Measurements from ENCODE around the gene HECW1. TPM values are rescaled to one million over a fixed set of nuclear protein-coding genes. Genes with fewer than 3 reads are reported as not detected.

Gene HECW1
- total RNA-seq, 1 experiment from 2014 or later: 2.7 TPM

DNA sequence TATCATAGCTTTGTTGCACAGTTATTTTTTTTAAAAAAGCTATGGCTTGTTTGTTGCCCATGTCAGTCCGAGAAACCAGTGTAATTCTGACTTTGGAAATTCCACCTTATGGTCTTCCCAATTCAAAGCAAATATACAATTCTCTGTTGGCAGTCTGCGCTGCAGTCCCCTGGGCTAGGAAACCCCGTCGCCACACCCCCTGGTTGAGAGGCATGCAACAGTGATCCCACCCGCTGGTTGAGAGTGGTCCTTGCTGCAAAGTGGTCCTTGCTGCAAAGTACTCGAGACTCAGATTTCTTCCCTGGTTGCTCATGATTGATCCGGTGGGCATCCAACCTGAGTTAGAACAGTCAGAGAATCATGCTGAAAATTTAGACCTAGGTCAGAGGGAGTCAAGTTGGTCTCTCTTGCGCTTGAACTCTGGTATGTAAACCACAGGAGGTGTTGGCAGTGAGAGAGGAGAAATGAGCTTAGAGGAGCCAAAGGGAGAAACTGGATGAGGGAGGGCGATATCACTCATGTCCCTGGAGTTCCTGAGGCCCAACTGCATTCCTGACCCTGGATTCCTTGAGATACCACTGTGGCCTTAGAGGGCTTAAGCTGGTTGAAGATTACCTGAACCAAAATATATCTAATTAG is 425.4 kb downstream of the HECW1 start:
- H3K9me2 ChIP-seq (ENCODE audit: insufficient read depth): no peaks in the 10 kb centered on the region
- no peaks in the 10 kb centered on the region for H4K20me1 ChIP-seq (ENCODE audit: insufficient read depth)
- H3K27ac ChIP-seq: no peak overlapping the region
- BruUV-seq (replicated peaks): no TSS peak
- ChIA-PET POLR2A (ENCODE audit: unreplicated experiment) (interaction anchor here (0.5 to 0.6 kb wide), 3 partner anchors 45 to 1213 kb away, joined by 3 to 18 read pairs (median 6); no protein-coding TSS in a partner anchor), CTCF (interaction anchor here (0.9 kb wide), 1 partner anchor 162 kb away, joined by 3 read pairs; no protein-coding TSS in a partner anchor)
- H3K4me3 ChIP-seq: no peak overlapping the region
- H3F3A ChIP-seq (ENCODE audit: insufficient read depth, low read depth): no peaks in the 10 kb centered on the region
- intact Hi-C loops (cut with micrococcal nuclease; ENCODE audit: unreplicated experiment): no loop called here
- no peak for TF ChIP-seq EZH2 (IDR thresholded peaks at IDR 0.05; ENCODE audit: low read depth)
- TF ChIP-seq, protein P1, sequence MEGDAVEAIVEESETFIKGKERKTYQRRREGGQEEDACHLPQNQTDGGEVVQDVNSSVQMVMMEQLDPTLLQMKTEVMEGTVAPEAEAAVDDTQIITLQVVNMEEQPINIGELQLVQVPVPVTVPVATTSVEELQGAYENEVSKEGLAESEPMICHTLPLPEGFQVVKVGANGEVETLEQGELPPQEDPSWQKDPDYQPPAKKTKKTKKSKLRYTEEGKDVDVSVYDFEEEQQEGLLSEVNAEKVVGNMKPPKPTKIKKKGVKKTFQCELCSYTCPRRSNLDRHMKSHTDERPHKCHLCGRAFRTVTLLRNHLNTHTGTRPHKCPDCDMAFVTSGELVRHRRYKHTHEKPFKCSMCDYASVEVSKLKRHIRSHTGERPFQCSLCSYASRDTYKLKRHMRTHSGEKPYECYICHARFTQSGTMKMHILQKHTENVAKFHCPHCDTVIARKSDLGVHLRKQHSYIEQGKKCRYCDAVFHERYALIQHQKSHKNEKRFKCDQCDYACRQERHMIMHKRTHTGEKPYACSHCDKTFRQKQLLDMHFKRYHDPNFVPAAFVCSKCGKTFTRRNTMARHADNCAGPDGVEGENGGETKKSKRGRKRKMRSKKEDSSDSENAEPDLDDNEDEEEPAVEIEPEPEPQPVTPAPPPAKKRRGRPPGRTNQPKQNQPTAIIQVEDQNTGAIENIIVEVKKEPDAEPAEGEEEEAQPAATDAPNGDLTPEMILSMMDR (conservative IDR thresholded peaks at IDR 0.05): no peak
- no peak for DNase-seq
- H3K27me3 ChIP-seq (ENCODE audit: insufficient read depth, low read depth): peaks cover 30% of the 10 kb centered on the region
- H3K9me3 ChIP-seq (ENCODE audit: insufficient read depth, low read depth): no peaks in the 10 kb centered on the region; the same call in 1 of the 2 replicates
- H3K79me2 ChIP-seq (ENCODE audit: low read depth): no peaks in the 10 kb centered on the region
- no peak overlapping the region for H2AFZ ChIP-seq
- peaks cover 8% of the 10 kb centered on the region; the same call in 1 of the 2 replicates for H3K4me1 ChIP-seq (replicated peaks; ENCODE audit: insufficient read depth)
- no peak overlapping the region for H3K4me2 ChIP-seq
- no peaks in the 10 kb centered on the region for H3K36me3 ChIP-seq (ENCODE audit: low read depth)

DNA sequence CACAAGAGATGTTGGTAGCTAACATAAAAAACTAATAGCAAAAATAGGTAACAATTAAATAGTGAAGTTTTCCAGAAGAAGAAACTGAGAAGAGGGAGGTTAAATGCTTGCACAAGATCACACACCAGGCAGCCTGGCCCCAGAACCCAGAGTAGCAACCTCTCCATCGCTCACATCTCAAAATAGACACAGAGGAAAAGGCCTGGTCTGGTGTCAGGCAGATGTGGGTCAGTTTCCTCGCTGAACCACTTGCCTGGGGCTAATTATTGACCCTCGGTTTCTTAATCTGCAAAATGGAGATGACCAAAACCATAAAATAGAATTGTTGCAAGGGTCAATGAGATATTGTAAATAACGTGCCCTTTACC is 425.9 kb downstream of the HECW1 start:
- Histone ChIP-seq H3K79me2 (ENCODE audit: low read depth) (no peaks in the 10 kb centered on the region), H3K27ac (no peak overlapping the region), H3K4me3 (no peak overlapping the region), H3K4me1 (replicated peaks; ENCODE audit: insufficient read depth) (peaks cover 8% of the 10 kb centered on the region; the same call in 1 of the 2 replicates), H3K4me2 (no peak overlapping the region), H3F3A (ENCODE audit: insufficient read depth, low read depth) (no peaks in the 10 kb centered on the region), H3K27me3 (ENCODE audit: insufficient read depth, low read depth) (peaks cover 25% of the 10 kb centered on the region), H4K20me1 (ENCODE audit: insufficient read depth) (no peaks in the 10 kb centered on the region), H2AFZ (no peak overlapping the region), H3K9me3 (ENCODE audit: insufficient read depth, low read depth) (no peaks in the 10 kb centered on the region; the same call in 1 of the 2 replicates), H3K9me2 (ENCODE audit: insufficient read depth) (no peaks in the 10 kb centered on the region), H3K36me3 (ENCODE audit: low read depth) (no peaks in the 10 kb centered on the region)
- POLR2A ChIA-PET (ENCODE audit: unreplicated experiment): interaction anchor here (0.5 kb wide), 1 partner anchor 44 kb away, joined by 18 read pairs; no protein-coding TSS in a partner anchor
- DNase-seq: no peak
- TF ChIP-seq EZH2 (IDR thresholded peaks at IDR 0.05; ENCODE audit: low read depth): no peak
- TF ChIP-seq, protein P1 (conservative IDR thresholded peaks at IDR 0.05): no peak
- intact Hi-C loops (cut with micrococcal nuclease; ENCODE audit: unreplicated experiment): no loop called here
- BruUV-seq (replicated peaks): no TSS peak
- CTCF ChIA-PET: interaction anchor here (0.9 kb wide), 1 partner anchor 161 kb away, joined by 3 read pairs; no protein-coding TSS in a partner anchor

GRCh38 chr7:43540471-43540870 is 428.0 kb downstream of the HECW1 start:
- ChIA-PET POLR2A (ENCODE audit: unreplicated experiment) (no interaction called here), CTCF (no interaction called here)
- no peak for DNase-seq
- no TSS peak for BruUV-seq (replicated peaks)
- H3K79me2 ChIP-seq (ENCODE audit: low read depth): no peaks in the 10 kb centered on the region
- TF ChIP-seq, protein P1 (conservative IDR thresholded peaks at IDR 0.05): no peak
- no peak for TF ChIP-seq EZH2 (IDR thresholded peaks at IDR 0.05; ENCODE audit: low read depth)
- H3K4me1 ChIP-seq (replicated peaks; ENCODE audit: insufficient read depth): peaks cover 8% of the 10 kb centered on the region; the same call in 1 of the 2 replicates
- no peak overlapping the region for H3K27ac ChIP-seq
- H2AFZ ChIP-seq: no peak overlapping the region
- H3F3A ChIP-seq (ENCODE audit: insufficient read depth, low read depth): no peaks in the 10 kb centered on the region
- H3K9me2 ChIP-seq (ENCODE audit: insufficient read depth): peaks cover 4% of the 10 kb centered on the region; the same call in 1 of the 2 replicates
- H3K4me3 ChIP-seq: no peak overlapping the region
- H3K9me3 ChIP-seq (ENCODE audit: insufficient read depth, low read depth): no peaks in the 10 kb centered on the region; the same call in 1 of the 2 replicates
- H3K27me3 ChIP-seq (ENCODE audit: insufficient read depth, low read depth): 0 out of 2 replicates have a peak, but pooled peaks cover 6% of the 10 kb centered on the region
- H4K20me1 ChIP-seq (ENCODE audit: insufficient read depth): no peaks in the 10 kb centered on the region
- H3K4me2 ChIP-seq: no peak overlapping the region
- intact Hi-C loops (cut with micrococcal nuclease; ENCODE audit: unreplicated experiment): no loop called here
- H3K36me3 ChIP-seq (ENCODE audit: low read depth): no peaks in the 10 kb centered on the region

Data from PC-9 (cell line).